ENCODE results near the gene PCDH18. TPM values are rescaled to one million over a fixed set of nuclear protein-coding genes. Genes with fewer than 3 reads are reported as not detected.
"Not testable (repeated sequence)": the region's sequence is repeated elsewhere in the genome, so short reads cannot be mapped to it uniquely, and the experiment has no call there.

Gene PCDH18
- total RNA-seq, 4 donors from 2014 or later = 4.1 to 11.5 (median 6.8) TPM

DNA sequence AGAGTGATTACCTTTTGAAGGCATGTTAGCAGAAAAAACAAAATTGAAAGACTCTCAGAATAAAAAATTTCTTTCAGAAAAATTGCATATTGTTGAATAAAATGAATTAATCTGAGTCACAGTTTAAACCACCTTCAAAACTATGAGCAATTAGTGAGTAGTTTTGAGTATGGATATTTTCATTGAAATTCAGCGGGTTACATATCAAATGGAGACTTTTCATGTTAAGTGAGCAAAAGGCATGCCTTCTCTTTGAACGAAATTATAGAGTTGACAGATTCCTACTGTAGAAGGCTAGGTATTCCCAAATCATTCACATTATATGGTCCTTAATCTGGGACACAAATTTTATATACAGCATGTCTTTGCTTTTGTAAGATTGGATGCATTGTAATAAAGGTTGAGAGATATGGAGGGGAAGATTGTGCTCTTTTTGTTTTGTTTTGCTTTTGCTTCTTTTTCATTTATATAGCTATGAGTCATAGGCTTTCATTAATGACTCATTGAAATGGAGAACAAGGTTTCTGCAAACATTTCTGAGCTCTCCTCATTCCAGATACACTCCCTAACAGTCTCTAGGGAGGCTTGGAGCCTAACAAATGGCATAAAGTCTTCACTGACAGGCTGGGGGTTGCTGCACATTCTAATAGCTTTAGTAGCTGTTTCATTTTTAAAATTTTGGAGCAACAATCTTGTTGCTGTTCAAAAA is 21.6 kb downstream of the PCDH18 start:
- Histone ChIP-seq H3K27me3 (no peaks in the 10 kb centered on the region), H3K4me3 (peak overlapping the region; percentile 11), H3K4me1 (no peaks in the 10 kb centered on the region), H3K27ac (peak overlapping the region; percentile 22), H3K36me3 (no peaks in the 10 kb centered on the region), H3K9me3 (no peaks in the 10 kb centered on the region)
- TF ChIP-seq POLR2AphosphoS5 (IDR thresholded peaks at IDR 0.05) (peak in 1 of 3 donors; percentile 28), POLR2A (IDR thresholded peaks at IDR 0.05) (no peak)
- 64% methylated on average over 2 of the region's 2 CpGs for WGBS
- no peak for DNase-seq (ENCODE audit: low spot score in 2 of 2)

DNA sequence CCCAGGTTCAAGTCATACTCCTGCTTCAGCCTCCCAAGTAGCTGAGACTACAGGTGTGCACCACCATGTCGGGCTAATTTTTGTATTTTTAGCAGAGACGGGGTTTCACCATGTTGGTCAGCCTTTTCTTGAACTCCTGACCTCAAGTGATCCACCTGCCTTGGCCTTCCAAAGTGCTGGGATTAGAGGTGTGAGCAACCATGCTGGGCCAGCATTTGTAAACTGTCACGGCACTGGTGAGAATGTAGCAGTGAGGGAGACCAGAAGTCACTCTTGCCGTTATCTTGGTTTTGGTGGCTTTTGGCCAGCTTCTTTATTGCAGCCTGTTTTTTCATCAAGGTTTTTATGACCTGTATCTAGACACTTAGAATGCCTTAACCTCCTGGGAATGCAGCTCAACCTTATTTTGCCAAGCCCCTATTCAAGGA is 22.4 kb downstream of the PCDH18 start:
- TF ChIP-seq EP300 (IDR thresholded peaks at IDR 0.05) (no peak), POLR2AphosphoS5 (IDR thresholded peaks at IDR 0.05) (no peak), POLR2A (IDR thresholded peaks at IDR 0.05) (no peak)
- TF ChIP-seq, protein P1, sequence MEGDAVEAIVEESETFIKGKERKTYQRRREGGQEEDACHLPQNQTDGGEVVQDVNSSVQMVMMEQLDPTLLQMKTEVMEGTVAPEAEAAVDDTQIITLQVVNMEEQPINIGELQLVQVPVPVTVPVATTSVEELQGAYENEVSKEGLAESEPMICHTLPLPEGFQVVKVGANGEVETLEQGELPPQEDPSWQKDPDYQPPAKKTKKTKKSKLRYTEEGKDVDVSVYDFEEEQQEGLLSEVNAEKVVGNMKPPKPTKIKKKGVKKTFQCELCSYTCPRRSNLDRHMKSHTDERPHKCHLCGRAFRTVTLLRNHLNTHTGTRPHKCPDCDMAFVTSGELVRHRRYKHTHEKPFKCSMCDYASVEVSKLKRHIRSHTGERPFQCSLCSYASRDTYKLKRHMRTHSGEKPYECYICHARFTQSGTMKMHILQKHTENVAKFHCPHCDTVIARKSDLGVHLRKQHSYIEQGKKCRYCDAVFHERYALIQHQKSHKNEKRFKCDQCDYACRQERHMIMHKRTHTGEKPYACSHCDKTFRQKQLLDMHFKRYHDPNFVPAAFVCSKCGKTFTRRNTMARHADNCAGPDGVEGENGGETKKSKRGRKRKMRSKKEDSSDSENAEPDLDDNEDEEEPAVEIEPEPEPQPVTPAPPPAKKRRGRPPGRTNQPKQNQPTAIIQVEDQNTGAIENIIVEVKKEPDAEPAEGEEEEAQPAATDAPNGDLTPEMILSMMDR (IDR thresholded peaks at IDR 0.05) = no peak
- WGBS = 91% methylated on average over 4 of the region's 4 CpGs
- Histone ChIP-seq H3K27me3 (no peaks in the 10 kb centered on the region), H3K36me3 (no peaks in the 10 kb centered on the region), H3K4me3 (no peak overlapping the region), H3K9me3 (no peaks in the 10 kb centered on the region), H3K4me1 (no peaks in the 10 kb centered on the region), H3K27ac (no peak overlapping the region)
- DNase-seq (ENCODE audit: low spot score in 2 of 2) = no peak

DNA sequence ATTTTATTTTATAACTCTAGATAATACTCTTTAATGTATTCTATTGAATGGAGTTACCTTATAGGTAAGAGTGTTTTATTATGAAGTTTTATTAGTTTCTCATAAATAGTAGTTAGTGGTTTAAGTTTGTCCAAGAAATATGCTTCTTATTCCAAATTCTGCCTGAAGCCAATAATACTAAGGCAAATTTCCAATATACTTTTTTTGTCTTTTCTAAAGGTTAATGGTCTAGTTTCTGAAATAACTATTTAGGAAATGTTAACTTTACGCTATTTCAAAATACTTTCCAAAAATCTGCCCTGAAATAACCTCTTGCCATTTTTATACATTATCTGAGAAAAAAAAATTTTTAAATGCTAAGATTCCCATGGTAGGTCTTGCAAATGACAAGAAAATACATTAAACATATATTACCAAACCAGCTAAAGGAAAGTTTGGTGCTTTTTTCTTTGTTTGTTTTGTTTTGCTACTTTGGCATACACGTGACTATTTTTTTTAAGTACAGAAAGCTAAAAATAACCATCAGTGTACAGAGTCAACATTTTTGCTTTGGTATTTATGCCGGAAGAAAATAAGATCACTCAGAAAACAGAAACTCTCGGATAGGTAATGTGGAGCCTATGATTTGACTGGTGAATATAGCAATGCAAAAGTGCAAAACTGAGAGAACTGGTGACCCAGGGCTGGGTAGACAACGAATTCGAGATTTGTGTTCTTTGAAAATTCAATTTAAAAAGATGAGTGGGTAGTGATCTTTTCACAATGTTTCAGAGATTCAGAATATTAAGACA is 29.8 kb downstream of the PCDH18 start:
- no peaks in the 10 kb centered on the region for H3K27me3 ChIP-seq
- 59% methylated on average over 6 of the region's 6 CpGs for WGBS
- no peaks in the 10 kb centered on the region for H3K36me3 ChIP-seq
- DNase-seq (ENCODE audit: low spot score in 2 of 2) = no peak
- no peaks in the 10 kb centered on the region for H3K4me1 ChIP-seq
- no peak overlapping the region for H3K27ac ChIP-seq
- no peak for TF ChIP-seq POLR2AphosphoS5 (IDR thresholded peaks at IDR 0.05)
- TF ChIP-seq EP300 (IDR thresholded peaks at IDR 0.05) = no peak
- TF ChIP-seq POLR2A (IDR thresholded peaks at IDR 0.05) = no peak
- TF ChIP-seq, protein P1 (IDR thresholded peaks at IDR 0.05) = no peak
- H3K4me3 ChIP-seq = no peak overlapping the region
- no peaks in the 10 kb centered on the region for H3K9me3 ChIP-seq

DNA sequence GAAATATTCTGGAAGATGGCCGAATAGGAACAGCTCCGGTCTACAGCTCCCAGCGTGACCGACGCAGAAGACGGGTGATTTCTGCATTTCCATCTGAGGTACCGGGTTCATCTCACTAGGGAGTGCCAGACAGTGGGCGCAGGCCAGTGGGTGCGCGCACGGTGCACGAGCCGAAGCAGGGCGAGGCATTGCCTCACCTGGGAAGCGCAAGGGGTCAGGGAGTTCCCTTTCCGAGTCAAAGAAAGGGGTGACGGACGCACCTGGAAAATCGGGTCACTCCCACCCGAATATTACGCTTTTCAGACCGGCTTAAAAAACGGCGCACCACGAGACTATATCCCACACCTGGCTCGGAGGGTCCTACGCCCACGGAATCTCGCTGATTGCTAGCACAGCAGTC is 36.0 kb downstream of the PCDH18 start:
- WGBS = 93% methylated on average over 8 of the region's 29 CpGs
- H3K27me3 ChIP-seq; H3K9me3 ChIP-seq; DNase-seq (ENCODE audit: low spot score in 2 of 2); H3K4me1 ChIP-seq; H3K36me3 ChIP-seq; H3K4me3 ChIP-seq; H3K27ac ChIP-seq: not testable (repeated sequence)

DNA sequence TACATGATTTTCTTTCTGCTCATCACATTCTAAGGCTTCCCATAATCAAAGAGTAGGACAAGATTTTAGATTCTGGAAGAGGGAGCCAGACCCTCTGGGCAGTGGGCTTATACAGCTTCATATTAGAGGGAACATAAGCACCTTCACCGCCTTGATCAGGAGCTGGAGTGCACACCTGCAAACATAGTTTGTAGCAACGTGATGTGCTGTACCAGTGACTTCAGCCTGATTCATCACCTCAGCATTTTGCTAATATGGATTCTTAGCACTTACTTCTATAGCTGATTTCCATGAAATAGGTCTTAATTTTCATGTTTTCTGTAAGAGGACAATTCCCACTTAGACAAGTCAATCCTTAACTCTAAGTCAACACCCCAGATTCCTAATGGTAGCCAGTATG is 36.7 kb downstream of the PCDH18 start:
- H3K4me3 ChIP-seq = no peak overlapping the region
- no peak for DNase-seq (ENCODE audit: low spot score in 2 of 2)
- no peaks in the 10 kb centered on the region for H3K4me1 ChIP-seq
- H3K36me3 ChIP-seq = no peaks in the 10 kb centered on the region
- TF ChIP-seq EP300 (IDR thresholded peaks at IDR 0.05) (no peak), POLR2AphosphoS5 (IDR thresholded peaks at IDR 0.05) (no peak), POLR2A (IDR thresholded peaks at IDR 0.05) (no peak)
- TF ChIP-seq, protein P1 (IDR thresholded peaks at IDR 0.05) = no peak
- H3K27ac ChIP-seq = no peak overlapping the region
- H3K27me3 ChIP-seq = no peaks in the 10 kb centered on the region
- no peaks in the 10 kb centered on the region for H3K9me3 ChIP-seq
- WGBS = 89% methylated on average over 2 of the region's 2 CpGs

DNA sequence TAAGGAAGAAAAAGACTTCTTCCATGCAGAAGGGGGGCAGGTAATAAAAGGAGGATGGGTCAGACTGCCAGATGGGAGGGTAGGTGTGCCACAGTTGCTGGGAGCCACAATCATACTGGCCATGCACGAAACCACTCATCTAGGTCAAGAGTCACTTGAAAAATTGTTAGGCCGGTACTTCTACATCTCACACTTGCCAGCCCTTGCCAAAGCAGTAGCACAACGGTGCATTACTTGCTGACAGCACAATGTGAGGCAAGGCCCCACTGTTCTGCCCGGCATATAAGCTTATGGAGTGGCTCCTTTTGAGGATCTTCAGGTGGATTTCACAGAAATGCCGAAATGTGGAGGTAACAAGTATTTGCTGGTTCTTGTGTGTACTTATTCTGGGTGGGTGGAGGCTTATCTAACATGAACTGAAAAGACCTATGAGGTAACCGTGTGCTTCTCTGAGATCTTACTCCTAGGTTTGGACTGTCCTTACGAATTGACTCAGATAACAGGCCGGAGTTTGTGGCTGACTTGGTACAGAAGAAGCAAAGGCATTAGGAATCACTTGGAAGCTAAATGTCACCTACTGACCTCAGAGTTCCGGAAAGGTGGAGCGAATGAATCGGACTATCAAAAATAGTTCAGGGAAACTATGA is 48.9 kb downstream of the PCDH18 start:
- H3K4me3 ChIP-seq; H3K27me3 ChIP-seq; H3K36me3 ChIP-seq; DNase-seq (ENCODE audit: low spot score in 2 of 2); H3K9me3 ChIP-seq; H3K27ac ChIP-seq; H3K4me1 ChIP-seq: not testable (repeated sequence)
- 77% methylated on average over 11 of the region's 11 CpGs for WGBS

DNA sequence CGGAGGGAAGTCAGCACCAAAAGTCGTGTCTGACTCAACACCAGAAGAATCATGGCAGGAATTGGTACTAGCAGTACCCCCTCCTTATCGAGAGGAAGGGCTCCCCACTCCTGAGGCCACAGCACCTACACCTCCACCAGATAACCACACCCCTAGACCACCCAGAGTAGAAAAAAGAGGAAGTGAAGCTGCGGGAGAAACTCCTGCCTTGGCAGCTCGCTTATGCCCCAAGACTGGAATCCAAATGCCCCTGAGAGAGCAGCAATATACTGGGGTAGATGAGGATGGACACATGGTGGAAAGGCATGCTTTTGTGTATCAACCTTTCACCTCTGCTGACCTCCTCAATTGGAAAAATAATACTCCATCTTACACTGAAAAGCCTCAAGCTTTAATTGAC is 52.6 kb downstream of the PCDH18 start:
- H3K4me1 ChIP-seq; H3K27ac ChIP-seq; H3K36me3 ChIP-seq; H3K9me3 ChIP-seq; DNase-seq (ENCODE audit: low spot score in 2 of 2); H3K4me3 ChIP-seq; H3K27me3 ChIP-seq: not testable (repeated sequence)
- 97% methylated on average over 5 of the region's 5 CpGs for WGBS
